ENCODE measurements around the gene DNASE1L1. TPM values are rescaled to one million over a fixed set of nuclear protein-coding genes. Genes with fewer than 3 reads are reported as not detected.

Gene DNASE1L1
- total RNA-seq, 3 donors from 2014 or later: 18.1 to 30.8 (median 25.6) TPM

GRCh38 chrX:154439841-154440240 is 30.8 kb upstream of the DNASE1L1 start:
- Histone ChIP-seq H3K4me1 (ENCODE audit: low read depth) (peaks cover 2% of the 10 kb centered on the region), H3K36me3 (ENCODE audit: low read depth) (no peaks in the 10 kb centered on the region), H3K9me3 (no peaks in the 10 kb centered on the region), H3K4me3 (no peak overlapping the region)
- TF ChIP-seq, protein P1, sequence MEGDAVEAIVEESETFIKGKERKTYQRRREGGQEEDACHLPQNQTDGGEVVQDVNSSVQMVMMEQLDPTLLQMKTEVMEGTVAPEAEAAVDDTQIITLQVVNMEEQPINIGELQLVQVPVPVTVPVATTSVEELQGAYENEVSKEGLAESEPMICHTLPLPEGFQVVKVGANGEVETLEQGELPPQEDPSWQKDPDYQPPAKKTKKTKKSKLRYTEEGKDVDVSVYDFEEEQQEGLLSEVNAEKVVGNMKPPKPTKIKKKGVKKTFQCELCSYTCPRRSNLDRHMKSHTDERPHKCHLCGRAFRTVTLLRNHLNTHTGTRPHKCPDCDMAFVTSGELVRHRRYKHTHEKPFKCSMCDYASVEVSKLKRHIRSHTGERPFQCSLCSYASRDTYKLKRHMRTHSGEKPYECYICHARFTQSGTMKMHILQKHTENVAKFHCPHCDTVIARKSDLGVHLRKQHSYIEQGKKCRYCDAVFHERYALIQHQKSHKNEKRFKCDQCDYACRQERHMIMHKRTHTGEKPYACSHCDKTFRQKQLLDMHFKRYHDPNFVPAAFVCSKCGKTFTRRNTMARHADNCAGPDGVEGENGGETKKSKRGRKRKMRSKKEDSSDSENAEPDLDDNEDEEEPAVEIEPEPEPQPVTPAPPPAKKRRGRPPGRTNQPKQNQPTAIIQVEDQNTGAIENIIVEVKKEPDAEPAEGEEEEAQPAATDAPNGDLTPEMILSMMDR (IDR thresholded peaks at IDR 0.05): no peak
- intact Hi-C loops (cut with DNase I, micrococcal nuclease): no loop called here
- DNase-seq (no peak), ATAC-seq (no peak)

GRCh38 chrX:154437971-154438893 is 29.2 kb upstream of the DNASE1L1 start:
- TF ChIP-seq, protein P1 (IDR thresholded peaks at IDR 0.05): no peak
- ATAC-seq: no peak
- Histone ChIP-seq H3K4me1 (ENCODE audit: low read depth) (no peaks in the 10 kb centered on the region), H3K36me3 (ENCODE audit: low read depth) (no peaks in the 10 kb centered on the region), H3K9me3 (no peaks in the 10 kb centered on the region), H3K4me3 (no peak overlapping the region)
- no peak for DNase-seq
- intact Hi-C loops (cut with DNase I, micrococcal nuclease): no loop called here

- Histone ChIP-seq H3K4me3 (peak within 1 kb of the TSS; percentile 38), H3K36me3 (ENCODE audit: low read depth) (no peaks in the 10 kb centered on the region), H3K9me3 (no peaks in the 10 kb centered on the region), H3K4me1 (ENCODE audit: low read depth) (no peaks in the 10 kb centered on the region)
- intact Hi-C loops (cut with DNase I, micrococcal nuclease): no loop called here
- TF ChIP-seq, protein P1 (IDR thresholded peaks at IDR 0.05): no peak
- ATAC-seq (peak; percentile 78), DNase-seq (peak; percentile 55 to 70 (median 66))
These were observed 28.1 kb upstream of the DNASE1L1 start, which contains the start of gene GDI1 for GRCh38 chrX:154436983-154437752. GDI1 (plus strand) TSS chrX:154437154; CDS start chrX:154437255, 101 bp downstream.

- TF ChIP-seq, protein P1 (IDR thresholded peaks at IDR 0.05): no peak
- Histone ChIP-seq H3K9me3 (no peaks in the 10 kb centered on the region), H3K36me3 (ENCODE audit: low read depth) (no peaks in the 10 kb centered on the region), H3K4me3 (peak overlapping the region; percentile 38), H3K4me1 (ENCODE audit: low read depth) (no peaks in the 10 kb centered on the region)
- ATAC-seq (peak; percentile 68), DNase-seq (peak; percentile 17 to 67 (median 55))
- intact Hi-C loops (cut with DNase I, micrococcal nuclease): no loop called here
These were observed 27.4 kb upstream of the DNASE1L1 start for GRCh38 chrX:154436374-154436982.

DNA sequence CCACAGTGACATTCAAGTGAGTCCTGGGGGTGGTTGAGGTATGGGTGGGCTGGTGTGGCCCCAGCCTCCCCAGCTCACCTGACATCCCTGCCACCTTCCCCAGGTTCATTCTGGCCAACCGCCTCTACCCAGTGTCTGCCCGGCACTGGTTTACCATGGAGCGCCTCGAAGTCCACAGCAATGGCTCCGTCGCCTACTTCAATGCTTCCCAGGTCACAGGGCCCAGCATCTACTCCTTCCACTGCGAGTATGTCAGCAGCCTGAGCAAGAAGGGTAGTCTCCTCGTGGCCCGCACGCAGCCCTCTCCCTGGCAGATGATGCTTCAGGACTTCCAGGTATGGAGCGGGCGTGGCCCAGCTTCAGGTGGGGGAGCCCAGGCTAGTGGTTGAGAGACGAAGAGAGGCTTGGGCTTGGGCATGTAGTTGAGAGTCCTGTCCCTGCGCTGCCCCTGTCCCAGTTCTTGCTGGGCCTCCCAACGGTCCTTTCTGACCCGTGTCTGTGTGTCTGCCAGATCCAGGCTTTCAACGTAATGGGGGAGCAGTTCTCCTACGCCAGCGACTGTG is 26.2 kb upstream of the DNASE1L1 start:
- intact Hi-C loops (cut with DNase I, micrococcal nuclease): no loop called here
- H3K36me3 ChIP-seq (ENCODE audit: low read depth): no peaks in the 10 kb centered on the region
- no peaks in the 10 kb centered on the region for H3K4me1 ChIP-seq (ENCODE audit: low read depth)
- H3K4me3 ChIP-seq: no peak overlapping the region
- no peak for DNase-seq
- no peak for ATAC-seq
- H3K9me3 ChIP-seq: no peaks in the 10 kb centered on the region
- TF ChIP-seq, protein P1 (IDR thresholded peaks at IDR 0.05): no peak
